Testis (tissue), 2 donors: Measurements from ENCODE around the gene SMIM36.

Experiments
- CTCF ChIP-seq, 3 experiments: fragments of 450-650 bp in 2 of 3; fragments of 200-600 bp in 1 of 3; sonication (generic) in 1 of 3; IDR thresholded peaks; one replicate each; pipeline ENCODE4 v1.5.1; 2016 to 2019; ENCODE audit warnings: antibody characterized with exemption in 3 of 3, mild to moderate bottlenecking in 2 of 3, moderate library complexity in 1 of 3
- POLR2A ChIP-seq: fragments of 450-650 bp; IDR thresholded peaks from one replicate; pipeline ENCODE4 v1.6.1; 2017; ENCODE audit warnings: antibody characterized with exemption, mild to moderate bottlenecking, moderate library complexity

DNA sequence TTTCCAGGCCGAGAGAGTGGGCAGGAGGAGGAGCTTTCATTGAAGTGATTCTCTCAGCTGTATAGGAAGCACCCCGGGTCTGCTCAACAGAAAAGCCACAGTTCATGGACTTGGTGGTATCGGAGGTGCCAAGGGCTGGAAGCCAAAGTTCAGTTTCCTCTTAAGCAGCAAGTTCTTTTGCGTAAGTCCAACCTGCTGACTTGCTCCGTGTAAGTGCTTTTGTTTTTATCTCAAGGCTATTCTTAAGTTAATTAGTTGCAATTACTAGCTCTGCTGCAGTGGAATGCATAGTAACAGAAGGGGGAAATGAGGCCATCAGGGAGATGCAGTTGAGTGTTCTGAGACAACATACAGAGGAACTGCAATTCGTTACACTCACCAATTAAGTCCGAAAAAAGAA is 44.6 kb downstream of the SMIM36 start:
- TF ChIP-seq POLR2A, result no peak
- no peak for TF ChIP-seq CTCF (IDR thresholded peaks at IDR 0.05)
